ENCODE measurements around the gene ATP4B. TPM values are rescaled to one million over a fixed set of nuclear protein-coding genes. Genes with fewer than 3 reads are reported as not detected.
"Not testable (repeated sequence)": the region's sequence is repeated elsewhere in the genome, so short reads cannot be mapped to it uniquely, and the experiment has no call there.

Gene ATP4B
- total RNA-seq, 1 donor: not detected

DNA sequence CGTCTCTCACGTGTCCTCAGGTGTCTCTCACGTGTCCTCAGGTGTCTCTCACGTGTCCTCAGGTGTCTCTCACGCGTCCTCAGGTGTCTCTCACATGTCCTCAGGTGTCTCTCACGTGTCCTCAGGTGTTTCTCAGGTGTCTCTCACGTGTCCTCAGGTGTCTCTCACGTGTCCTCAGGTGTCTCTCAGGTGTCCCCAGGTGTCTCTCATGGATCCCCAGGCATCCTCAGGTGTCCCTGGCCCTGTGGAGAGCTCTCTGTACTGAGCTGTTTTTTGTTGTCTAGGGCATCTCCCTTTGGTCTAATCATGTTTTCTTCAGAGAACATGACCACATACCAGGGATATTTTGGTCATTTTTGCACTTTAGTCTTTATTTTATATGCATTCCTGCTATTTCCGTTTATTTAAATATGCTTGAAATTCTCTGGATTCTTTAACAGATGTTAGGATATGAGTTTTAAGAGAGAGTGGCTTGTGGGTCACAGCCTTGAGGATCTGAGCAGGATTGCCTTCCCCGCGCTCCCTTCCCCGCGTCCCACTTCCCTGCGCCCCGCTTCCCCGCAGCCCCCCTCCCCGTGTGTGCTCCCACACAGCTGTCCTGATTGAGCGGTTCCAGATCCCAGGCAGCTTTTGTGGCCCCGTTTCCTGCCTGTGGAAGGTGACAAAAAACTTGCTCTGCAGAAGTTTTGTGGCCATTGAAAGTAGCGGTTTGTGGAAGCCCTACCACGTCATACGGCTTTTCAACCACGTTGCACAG is 31.9 kb downstream of the ATP4B start:
- TF ChIP-seq, protein P1, sequence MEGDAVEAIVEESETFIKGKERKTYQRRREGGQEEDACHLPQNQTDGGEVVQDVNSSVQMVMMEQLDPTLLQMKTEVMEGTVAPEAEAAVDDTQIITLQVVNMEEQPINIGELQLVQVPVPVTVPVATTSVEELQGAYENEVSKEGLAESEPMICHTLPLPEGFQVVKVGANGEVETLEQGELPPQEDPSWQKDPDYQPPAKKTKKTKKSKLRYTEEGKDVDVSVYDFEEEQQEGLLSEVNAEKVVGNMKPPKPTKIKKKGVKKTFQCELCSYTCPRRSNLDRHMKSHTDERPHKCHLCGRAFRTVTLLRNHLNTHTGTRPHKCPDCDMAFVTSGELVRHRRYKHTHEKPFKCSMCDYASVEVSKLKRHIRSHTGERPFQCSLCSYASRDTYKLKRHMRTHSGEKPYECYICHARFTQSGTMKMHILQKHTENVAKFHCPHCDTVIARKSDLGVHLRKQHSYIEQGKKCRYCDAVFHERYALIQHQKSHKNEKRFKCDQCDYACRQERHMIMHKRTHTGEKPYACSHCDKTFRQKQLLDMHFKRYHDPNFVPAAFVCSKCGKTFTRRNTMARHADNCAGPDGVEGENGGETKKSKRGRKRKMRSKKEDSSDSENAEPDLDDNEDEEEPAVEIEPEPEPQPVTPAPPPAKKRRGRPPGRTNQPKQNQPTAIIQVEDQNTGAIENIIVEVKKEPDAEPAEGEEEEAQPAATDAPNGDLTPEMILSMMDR (IDR thresholded peaks at IDR 0.05; ENCODE audit: insufficient read depth, low read depth, low read length): no peak
- peak overlapping the region; percentile 15 for H3K4me3 ChIP-seq (ENCODE audit: low read depth, low read length)
- peak; percentile 85 for DNase-seq (ENCODE audit: low read depth)

GRCh38 chr13:113624640-113625304 is 33.2 kb downstream of the ATP4B start:
- DNase-seq (ENCODE audit: low read depth); H3K4me3 ChIP-seq (ENCODE audit: low read depth, low read length): not testable (repeated sequence)

DNA sequence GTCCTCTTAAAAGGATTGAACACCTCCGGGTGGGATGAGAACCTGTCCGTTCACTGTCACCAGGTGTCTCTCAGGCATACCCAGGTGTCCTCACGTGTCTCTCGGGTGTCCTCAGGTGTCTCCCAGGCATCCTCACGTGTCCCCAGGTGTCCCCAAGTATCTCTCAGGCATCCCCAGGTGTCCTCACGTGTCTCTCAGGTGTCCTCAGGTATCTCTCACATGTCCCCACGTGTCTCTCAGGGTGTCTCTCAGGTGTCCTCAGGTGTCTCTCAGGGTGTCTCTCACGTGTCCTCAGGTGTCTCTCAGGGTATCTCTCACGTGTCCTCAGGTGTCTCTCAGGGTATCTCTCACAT is 33.8 kb downstream of the ATP4B start:
- TF ChIP-seq, protein P1 (IDR thresholded peaks at IDR 0.05; ENCODE audit: insufficient read depth, low read depth, low read length): no peak
- DNase-seq (ENCODE audit: low read depth): no peak

GRCh38 chr13:113623491-113624234 is 34.3 kb downstream of the ATP4B start:
- H3K4me3 ChIP-seq (ENCODE audit: low read depth, low read length): no peak overlapping the region
- no peak for DNase-seq (ENCODE audit: low read depth)
- TF ChIP-seq, protein P1 (IDR thresholded peaks at IDR 0.05; ENCODE audit: insufficient read depth, low read depth, low read length): no peak

More for the DNA sequence above, 33.8 kb downstream of the ATP4B start:
- H3K4me3 ChIP-seq (ENCODE audit: low read depth, low read length): no peak overlapping the region

GRCh38 chr13:113622791-113623490 is 35.1 kb downstream of the ATP4B start:
- TF ChIP-seq, protein P1 (IDR thresholded peaks at IDR 0.05; ENCODE audit: insufficient read depth, low read depth, low read length): no peak
- H3K4me3 ChIP-seq (ENCODE audit: low read depth, low read length): no peak overlapping the region
- no peak for DNase-seq (ENCODE audit: low read depth)

- not testable (repeated sequence) for H3K4me3 ChIP-seq (ENCODE audit: low read depth, low read length); DNase-seq (ENCODE audit: low read depth)
Observed at GRCh38 chr13:113621986-113622550, 35.9 kb downstream of the ATP4B start.

DNA sequence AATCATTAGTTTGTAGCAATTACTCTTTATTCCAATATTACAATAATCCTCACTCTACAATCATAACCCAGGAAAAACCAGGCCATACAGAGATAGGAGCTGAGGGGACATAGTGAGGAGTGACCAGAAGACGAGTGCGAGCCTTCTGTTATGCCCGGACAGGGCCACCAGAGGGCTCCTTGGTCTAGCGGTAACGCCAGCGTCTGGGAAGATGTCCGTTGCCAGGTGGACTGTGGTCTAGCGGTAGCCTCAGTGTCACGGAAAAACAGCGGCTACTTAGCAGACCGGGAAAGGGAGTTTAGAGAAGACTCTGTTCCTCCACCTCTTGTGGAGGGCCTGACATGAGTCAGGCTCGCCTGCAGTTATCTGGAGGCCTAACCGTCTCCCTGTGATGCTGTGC is 36.5 kb downstream of the ATP4B start:
- TF ChIP-seq, protein P1 (IDR thresholded peaks at IDR 0.05; ENCODE audit: insufficient read depth, low read depth, low read length): peak; percentile 53
- H3K4me3 ChIP-seq (ENCODE audit: low read depth, low read length): not testable (repeated sequence)
- DNase-seq (ENCODE audit: low read depth): peak; percentile 31

Measured in fibroblast of villous mesenchyme (primary cell).